H1 (cell line): Measurements from ENCODE around the gene RNGTT. TPM values are rescaled to one million over a fixed set of nuclear protein-coding genes. Genes with fewer than 3 reads are reported as not detected.

Experiments
- CBX5 ChIP-seq: fragments of 300-800, 300-1000 bp; sonication (generic); IDR thresholded peaks from 2 replicates; pipeline ENCODE4 v1.7.1; 2016; ENCODE audit warnings: antibody characterized with exemption, low read length, low read depth
- CHD2 ChIP-seq: IDR thresholded peaks from 2 replicates; pipeline ENCODE4 v1.6.1; 2012; ENCODE audit warnings: low read length, improper control_type of control experiment
- EZH2 ChIP-seq: fragments of 200-600 bp; sonication (generic); IDR thresholded peaks from 2 replicates; pipeline ENCODE4 v1.7.1; 2012; ENCODE audit warnings: low read depth, mild to moderate bottlenecking, moderate library complexity, low read length, inconsistent platforms; ENCODE audit not compliant: severe bottlenecking
- GABPA ChIP-seq: IDR thresholded peaks from 2 replicates; pipeline ENCODE4 v1.6.1; 2011; ENCODE audit warnings: mild to moderate bottlenecking, low read length, moderate library complexity, borderline replicate concordance; ENCODE audit not compliant: insufficient read depth
- HDAC2 ChIP-seq, 2 experiments: fragments of 300-600 bp in 1 of 2; sonication (generic) in 1 of 2; IDR thresholded peaks; 2 replicates each; pipeline ENCODE4 v1.6.1; 2011 to 2012; ENCODE audit warnings: low read depth in 2 of 2, low read length in 2 of 2, mild to moderate bottlenecking in 2 of 2, moderate library complexity in 2 of 2, borderline replicate concordance in 1 of 2, inconsistent platforms in 1 of 2
- HDAC6 ChIP-seq: IDR thresholded peaks from one replicate; pipeline ENCODE4 v1.7.1; 2012; ENCODE audit warnings: low read depth, mild to moderate bottlenecking, inconsistent platforms, low read length, moderate library complexity
- KDM1A ChIP-seq: fragments of 200-600, 300-600 bp; sonication (generic); IDR thresholded peaks from 2 replicates; pipeline ENCODE4 v1.7.1; 2016; ENCODE audit warnings: mild to moderate bottlenecking, low read length, borderline replicate concordance
- MAFK ChIP-seq: IDR thresholded peaks from 2 replicates; pipeline ENCODE4 v1.6.1; 2012; ENCODE audit warnings: low read depth, mild to moderate bottlenecking, improper control_type of control experiment, low read length
- NANOG ChIP-seq: IDR thresholded peaks from 2 replicates; pipeline ENCODE4 v1.6.1; 2011; ENCODE audit warnings: low read length, low read depth, mild to moderate bottlenecking, inconsistent platforms; ENCODE audit not compliant: insufficient read depth, poor library complexity, severe bottlenecking
- NRF1 ChIP-seq: IDR thresholded peaks from 2 replicates; pipeline ENCODE4 v1.6.1; 2011; ENCODE audit warnings: mild to moderate bottlenecking, low read depth, low read length, improper control_type of control experiment
- PHF8 ChIP-seq: fragments of 200-600 bp; sonication (generic); conservative IDR thresholded peaks from 2 replicates; pipeline ENCODE4 v1.7.1; 2012; ENCODE audit warnings: low read depth, mild to moderate bottlenecking, inconsistent platforms, low read length, moderate library complexity
- POU5F1 ChIP-seq: IDR thresholded peaks from 2 replicates; pipeline ENCODE4 v1.6.1; 2011; ENCODE audit warnings: low read depth, mild to moderate bottlenecking, low read length, moderate library complexity
- RFX5 ChIP-seq: IDR thresholded peaks from 2 replicates; pipeline ENCODE4 v1.6.1; 2011; ENCODE audit warnings: low read depth, low read length, improper control_type of control experiment, borderline replicate concordance
- RXRA ChIP-seq: IDR thresholded peaks from 2 replicates; pipeline ENCODE4 v1.6.1; 2011; ENCODE audit warnings: low read depth, mild to moderate bottlenecking, low read length, moderate library complexity; ENCODE audit not compliant: insufficient read depth
- SIRT6 ChIP-seq: IDR thresholded peaks from one replicate; pipeline ENCODE4 v1.7.1; 2012; ENCODE audit warnings: low read length, inconsistent platforms
- SRF ChIP-seq: IDR thresholded peaks from 2 replicates; pipeline ENCODE4 v1.6.1; 2011; ENCODE audit warnings: mild to moderate bottlenecking, low read depth, low read length, moderate library complexity
- TBP ChIP-seq: IDR thresholded peaks from 2 replicates; pipeline ENCODE4 v1.6.1; 2011; ENCODE audit warnings: low read depth, low read length, improper control_type of control experiment
- TEAD4 ChIP-seq: IDR thresholded peaks from 2 replicates; pipeline ENCODE4 v1.6.1; 2012; ENCODE audit warnings: low read depth, low read length, inconsistent platforms, mixed read lengths
- USF2 ChIP-seq: IDR thresholded peaks from 2 replicates; pipeline ENCODE4 v1.6.1; 2011; ENCODE audit warnings: low read length, improper control_type of control experiment
- ZNF274 ChIP-seq: IDR thresholded peaks from 2 replicates; pipeline ENCODE4 v1.7.0; 2012; ENCODE audit warnings: low read length, borderline replicate concordance; ENCODE audit errors: extremely low read depth
- polyA plus RNA-seq, 7 experiments: library from polyadenylated mRNA; depleted of rRNA in 3 of 7; stranded (reverse) in 5 of 7; unstranded in 2 of 7; fragments of >200 nt in 5 of 7; fragments of 200-250 nt in 2 of 7; gene quantifications; 1 replicate in 5 of 7; 2 replicates in 1 of 7; 4 replicates in 1 of 7; pipeline versions ENCODE4 v1.2.1 to v1.2.3, GENCODE V29; 2011 to 2013; ENCODE audit warnings: missing spikeins in 2 of 7, mixed read lengths in 2 of 7
- total RNA-seq: library from RNA; stranded (reverse); fragmentation: NEBNext Ultra II Directional; extraction: Animal tissue kit (Norgen Biotek cat#: 25700); gene quantifications from 2 replicates; pipeline ENCODE4 v1.2.1, GENCODE V29; 2021

RNGTT gene
- total and polyA plus RNA-seq, 2 of the 8 experiments (the other 6 are each of a cell fraction or from before 2014, with no cell fraction given): 3.6 to 21.2 TPM

GRCh38 chr6:88725111-88725975, 238.1 kb downstream of the RNGTT start (continued):
- TF ChIP-seq ZNF274: no peak
- no peak for TF ChIP-seq SRF
- TF ChIP-seq EZH2: no peak
- TF ChIP-seq USF2: no peak
- TF ChIP-seq RXRA: no peak
- no peak for TF ChIP-seq PHF8
- TF ChIP-seq HDAC6: no peak
- TF ChIP-seq KDM1A: peak; percentile 83; the same call in 1 of the 2 replicates
- TF ChIP-seq TBP: no peak
- TF ChIP-seq NANOG: no peak
- TF ChIP-seq NRF1: no peak
- no peak for TF ChIP-seq POU5F1
- TF ChIP-seq TEAD4: peak; percentile 67; the same call in 1 of the 2 replicates
- no peak for TF ChIP-seq MAFK
- no peak for TF ChIP-seq GABPA
- no peak for TF ChIP-seq CHD2
- no peak; a peak in 1 of 4 replicates for TF ChIP-seq HDAC2 (IDR thresholded peaks at IDR 0.05; ENCODE audit: borderline replicate concordance in 1 of 2, low read depth in 2 of 2, low read length in 2 of 2)
- TF ChIP-seq CBX5: no peak
- no peak for TF ChIP-seq RFX5
- TF ChIP-seq SIRT6: no peak
